Adrenal gland (tissue), 12 donors: ENCODE measurements around the gene MRGPRF. TPM values are rescaled to one million over a fixed set of nuclear protein-coding genes. Genes with fewer than 3 reads are reported as not detected.

ENCODE experiments used
- DNase-seq, 7 donors: peaks; one replicate each; pipeline ENCODE4 v3.0.0-alpha.2; 2019 to 2020
- H3K27ac ChIP-seq, 5 donors: fragments of 200-600 bp; sonication (generic) in 4 of 5; 1 replicate in 3 of 5; 2 replicates in 2 of 5; pipeline versions ENCODE4 v1.5.1 to v1.8.0; 2016 to 2020; ENCODE audit warnings: mild to moderate bottlenecking in 1 of 5
- H3K27me3 ChIP-seq: fragments of 200-600 bp; 2 replicates; pipeline ENCODE4 v1.8.0; 2021
- H3K36me3 ChIP-seq, 2 donors: fragments of 200-600 bp; replicated peaks in 1 of 2; 1 replicate in 1 of 2; 2 replicates in 1 of 2; pipeline versions ENCODE4 v1.5.1 to v1.8.0; 2018 to 2022
- H3K4me1 ChIP-seq, 2 donors: fragments of 200-600 bp; replicated peaks in 1 of 2; 1 replicate in 1 of 2; 2 replicates in 1 of 2; pipeline versions ENCODE4 v1.5.1 to v1.8.0; 2018 to 2021
- H3K4me3 ChIP-seq, 4 donors: fragments of 200-600 bp; sonication (generic) in 3 of 4; one replicate each; pipeline ENCODE4 v1.5.1; 2016 to 2018
- H3K9me3 ChIP-seq, 3 donors: fragments of 200-600 bp; sonication (generic) in 1 of 3; replicated peaks in 1 of 3; 1 replicate in 2 of 3; 2 replicates in 1 of 3; pipeline versions ENCODE4 v1.5.1 to v1.8.0; 2016 to 2021
- CTCF ChIP-seq, 6 experiments: fragments of 450-650 bp in 4 of 6; fragments of 200-600 bp in 2 of 6; sonication (generic) in 1 of 6; IDR thresholded peaks; 1 replicate in 5 of 6; 2 replicates in 1 of 6; pipeline versions ENCODE4 v1.5.1 to v1.8.0; 2016 to 2021; ENCODE audit warnings: antibody characterized with exemption in 6 of 6, mild to moderate bottlenecking in 2 of 6, moderate library complexity in 1 of 6
- POLR2A ChIP-seq, 2 donors: fragments of 450-650 bp; IDR thresholded peaks; one replicate each; pipeline ENCODE4 v1.6.1; 2017; ENCODE audit warnings: antibody characterized with exemption in 2 of 2, mild to moderate bottlenecking in 2 of 2, moderate library complexity in 1 of 2
- WGBS, 4 donors: extraction: QIAGEN DNeasy Blood & Tissue Kit in 2 of 4; methylation state at CpG; one replicate each; pipeline versions ENCODE4 v1.1.5 to v1.1.7; 2013 to 2017; 5-methylcytosine and 5-hydroxymethylcytosine counted together
- intact Hi-C, 2 donors: fragments of 100-400 bp; cut with DNase I; formaldehyde crosslinking; loops; one replicate each; pipeline versions ENCODE4 v1.14.1 to v1.15.0; 2022 to 2023
- polyA plus RNA-seq, 3 donors: library from polyadenylated mRNA; stranded (reverse); fragments of 200-250 nt in 2 of 3; fragments of 350-450 nt in 1 of 3; fragmentation: Illumina TruSeq in 1 of 3; extraction: RNeasy Lipid Tissue Mini Kit (QIAGEN cat#74804) in 1 of 3; gene quantifications; one replicate each; pipeline ENCODE4 v1.2.3, GENCODE V29; 2013 to 2014
- total RNA-seq, 9 donors: library from RNA; depleted of rRNA in 4 of 9; stranded (reverse); fragments of >200 nt in 4 of 9; fragments of 120-200 nt in 1 of 9; fragmentation: NEBNext Ultra II Directional in 1 of 9; extraction: Animal tissue kit (Norgen Biotek cat#: 25700) in 1 of 9; gene quantifications; one replicate each; pipeline versions ENCODE4 v1.1.0 to v1.2.4, GENCODE V29; 2013 to 2023
- donor health status: healthy with polysubstance abuse.
- donor health status: Bipolar disorder and iron deficiency.
- donor health status: DM: yes; HTN: yes; CAD: no.
- donor health status: DM: no; HTN: no; CAD: no.
- donor health status: DM: no; HTN: no; CAD: no.
- donor health status: DM: yes; HTN: yes; CAD: no.

MRGPRF gene
- total and polyA plus RNA-seq, 12 donors: 0.33 to 14.6 (median 4.3) TPM

- Histone ChIP-seq H3K4me3 (no peak overlapping the region), H3K9me3 (no peaks in the 10 kb centered on the region), H3K27me3 (no peaks in the 10 kb centered on the region), H3K27ac (no peak overlapping the region), H3K4me1 (peaks cover 0 to 14% of the 10 kb centered on the region in 2 donors), H3K36me3 (no peaks in the 10 kb centered on the region)
- DNase-seq: peak in 2 of 7 donors; percentile 9 to 36
- 88 to 95% (median 91%) methylated on average over 20 to 24 of the region's 24 CpGs for WGBS, 4 donors
- intact Hi-C loops: no loop called here
- no peak for TF ChIP-seq CTCF (IDR thresholded peaks at IDR 0.05)
These were observed 16.5 kb downstream of the MRGPRF start for GRCh38 chr11:68996376-68997123.

DNA sequence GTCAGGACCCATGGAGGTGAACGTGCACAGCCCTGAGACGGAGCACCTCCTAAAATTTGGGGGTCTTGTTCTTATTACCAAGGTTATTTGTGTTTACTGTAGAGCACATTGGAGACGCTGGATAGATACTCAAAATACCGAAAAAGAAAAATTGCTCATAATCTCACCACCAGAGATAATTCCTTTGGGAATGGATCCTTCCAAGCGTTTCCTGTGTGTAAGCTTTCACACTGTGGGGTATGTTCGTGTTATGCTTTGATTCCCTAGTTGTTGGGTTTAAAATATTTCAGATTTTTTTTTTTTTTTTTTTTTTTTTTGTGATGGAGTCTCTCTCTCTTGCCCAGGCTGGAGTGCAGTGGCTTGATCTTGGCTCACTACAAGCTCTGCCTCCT lies 18.2 kb downstream of the MRGPRF start:
- no peaks in the 10 kb centered on the region for H3K9me3 ChIP-seq
- no peak for DNase-seq
- intact Hi-C loops: no loop called here
- 64 to 85% (median 71%) methylated on average over 4 to 6 of the region's 6 CpGs for WGBS, 4 donors
- TF ChIP-seq POLR2A (IDR thresholded peaks at IDR 0.05) (no peak), CTCF (IDR thresholded peaks at IDR 0.05) (no peak)
- H3K4me3 ChIP-seq: no peak overlapping the region
- peaks cover 0 to 5% of the 10 kb centered on the region in 2 donors for H3K4me1 ChIP-seq
- H3K27ac ChIP-seq: no peak overlapping the region
- no peaks in the 10 kb centered on the region for H3K36me3 ChIP-seq
- H3K27me3 ChIP-seq: peaks cover 5% of the 10 kb centered on the region

- Histone ChIP-seq H3K27me3 (peaks cover 5% of the 10 kb centered on the region), H3K4me1 (peaks cover 0 to 5% of the 10 kb centered on the region in 2 donors), H3K36me3 (no peaks in the 10 kb centered on the region), H3K9me3 (no peaks in the 10 kb centered on the region), H3K27ac (no peak overlapping the region), H3K4me3 (no peak overlapping the region)
- peak in 6 of 7 donors; percentile 4 to 45 (median 10) for DNase-seq
- TF ChIP-seq CTCF (IDR thresholded peaks at IDR 0.05) (no peak), POLR2A (IDR thresholded peaks at IDR 0.05) (no peak)
- intact Hi-C loops: no loop called here
- 75 to 81% (median 79%) methylated on average over 11 to 28 of the region's 28 CpGs for WGBS, 4 donors
These were observed 18.7 kb downstream of the MRGPRF start for GRCh38 chr11:68994161-68994893.

DNA sequence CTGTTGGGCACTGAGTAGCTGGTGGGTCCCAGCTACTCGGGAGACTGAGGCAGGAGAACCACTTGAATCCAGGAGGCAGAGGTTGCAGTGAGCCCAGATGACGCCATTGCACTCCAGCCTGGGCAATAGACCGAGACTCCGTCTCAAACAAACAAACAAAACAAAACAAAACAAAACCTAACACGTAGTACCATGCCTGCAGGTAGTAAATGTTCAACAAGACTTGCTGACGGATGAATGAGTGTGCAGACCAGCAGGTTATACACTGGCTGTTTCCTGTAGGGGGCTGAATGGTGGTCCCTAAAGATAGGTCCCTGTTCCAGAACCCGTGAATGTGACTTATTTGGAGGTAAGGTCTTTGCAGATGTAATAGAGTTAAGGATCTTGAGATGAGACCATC lies 19.5 kb downstream of the MRGPRF start:
- Histone ChIP-seq H3K36me3 (no peaks in the 10 kb centered on the region), H3K4me1 (peaks cover 0 to 3% of the 10 kb centered on the region in 2 donors), H3K27ac (no peak overlapping the region), H3K9me3 (no peaks in the 10 kb centered on the region), H3K4me3 (no peak overlapping the region), H3K27me3 (peaks cover 5% of the 10 kb centered on the region)
- intact Hi-C loops: no loop called here
- TF ChIP-seq POLR2A (IDR thresholded peaks at IDR 0.05) (no peak), CTCF (IDR thresholded peaks at IDR 0.05) (no peak)
- peak in 2 of 7 donors; percentile 3 to 7 for DNase-seq
- 71 to 80% (median 76%) methylated on average over 7 of the region's 7 CpGs for WGBS, 4 donors
